NT2/D1 (cell line): ENCODE measurements around the gene NPIPA5.
"Not testable (repeated sequence)": the region's sequence is repeated elsewhere in the genome, so short reads cannot be mapped to it uniquely, and the experiment has no call there.

Experiments
- SUZ12 ChIP-seq: IDR thresholded peaks from 2 replicates; pipeline ENCODE4 v1.6.1; 2011; ENCODE audit not compliant: insufficient read length, insufficient read depth; ENCODE audit errors: extremely low read depth
- YY1 ChIP-seq: IDR thresholded peaks from 2 replicates; pipeline ENCODE4 v1.6.1; 2011; ENCODE audit not compliant: insufficient read length, insufficient read depth
- ZNF274 ChIP-seq: IDR thresholded peaks from 2 replicates; pipeline ENCODE4 v1.6.1; 2011; ENCODE audit warnings: mild to moderate bottlenecking, low read depth, low read length

DNA sequence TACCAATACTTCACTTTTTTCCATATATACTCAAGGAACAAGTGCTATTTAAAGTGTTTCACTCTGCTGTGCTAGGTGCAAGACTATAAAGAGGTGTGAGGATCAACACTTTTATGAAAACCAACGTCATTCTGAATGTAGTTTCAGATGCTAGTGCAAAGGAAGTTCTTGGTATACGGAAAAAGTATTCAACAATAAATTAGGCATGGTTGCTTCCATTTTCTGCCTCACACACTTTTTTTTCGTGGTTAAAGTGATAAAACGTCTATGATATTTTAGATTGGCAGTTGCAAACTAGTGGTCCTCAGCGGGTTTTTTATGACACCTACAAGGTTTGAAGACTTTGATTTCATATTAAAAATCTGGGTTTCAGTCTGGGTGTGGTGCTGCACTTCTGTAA is 11.8 kb upstream of the NPIPA5 start:
- not testable (repeated sequence) for TF ChIP-seq YY1, ZNF274, SUZ12
